T-helper 2 cell treated with Interferon-gamma antibody and Interleukin-4, amounts not matched to agents 100 ng/mL and 5 ng/mL, for 36 hours (primary cell): Measurements from ENCODE around the gene THRB. TPM values are rescaled to one million over a fixed set of nuclear protein-coding genes. Genes with fewer than 3 reads are reported as not detected.

Source experiments
- intact Hi-C: fragments of 100-400 bp; cut with micrococcal nuclease; formaldehyde crosslinking; loops from one replicate; pipeline ENCODE4 v1.15.1; 2023
- total RNA-seq: library from RNA; stranded (reverse); gene quantifications from 2 replicates; pipeline ENCODE4 v1.2.3, GENCODE V29; 2022

Gene THRB
- total RNA-seq, result not detected in 2 replicates

DNA sequence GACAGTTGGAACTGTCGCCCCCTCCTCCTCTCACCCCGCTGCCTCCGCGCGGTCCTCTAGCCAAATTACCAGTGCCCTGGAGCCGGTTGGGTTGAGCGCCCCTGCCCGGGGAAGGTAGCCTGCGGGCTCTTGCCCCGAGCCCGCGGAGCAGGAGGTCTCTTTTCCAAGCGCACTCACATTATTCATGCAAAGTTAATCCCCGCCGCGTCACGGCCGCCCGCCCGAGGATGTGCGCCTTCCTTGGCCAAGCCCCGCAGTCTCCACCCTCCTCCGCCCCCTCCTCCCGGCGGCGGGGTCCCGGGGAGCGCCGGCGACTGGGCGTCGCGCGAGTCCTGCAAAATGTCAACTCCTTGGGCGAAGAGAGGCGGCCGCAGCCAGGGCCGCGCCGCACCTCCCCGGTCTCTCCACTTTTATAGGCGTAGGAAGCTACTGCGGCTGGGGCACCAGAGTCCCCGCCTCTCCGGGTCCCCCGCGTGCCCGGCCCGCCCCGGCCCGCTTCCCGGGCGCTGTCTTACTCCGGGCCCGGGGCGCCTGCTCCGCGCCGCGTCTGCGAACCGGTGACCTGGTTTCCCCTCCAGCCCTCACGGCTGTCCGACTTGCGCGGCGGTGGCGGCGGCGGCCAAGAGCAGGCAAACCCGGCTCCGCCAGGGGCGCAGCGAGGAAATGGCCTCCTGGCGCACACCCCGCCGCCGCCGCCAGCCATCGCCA is at the start of gene THRB:
TSS of gene THRB (minus strand) at position 233 of the 708 bp plus-strand sequence.
- intact Hi-C loops, result no loop called here

- intact Hi-C loops, result no loop called here
Measured at GRCh38 chr3:24541935-24542334, 47.3 kb upstream of the THRB start.

DNA sequence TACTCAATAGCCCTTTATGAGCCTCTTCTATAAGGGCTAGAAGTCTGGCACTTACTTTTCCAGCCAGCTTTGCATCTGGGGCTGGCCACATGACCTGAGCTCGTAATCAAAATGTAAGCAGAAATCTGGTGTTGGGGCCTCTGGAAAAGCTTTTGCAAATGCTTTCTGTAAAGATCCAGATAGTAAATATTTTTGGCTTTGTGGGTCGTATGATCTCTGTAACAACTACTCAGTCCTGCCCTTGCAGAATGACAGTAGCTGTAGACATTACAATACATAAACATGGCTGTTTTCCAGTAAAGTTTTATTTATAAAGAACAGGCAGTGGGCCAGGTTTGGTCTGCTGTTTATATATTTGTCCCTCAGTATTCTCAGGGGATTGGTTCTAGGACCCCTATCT is 46.2 kb upstream of the THRB start:
- intact Hi-C loops, result no loop called here

GRCh38 chr3:24539699-24540098 is 45.0 kb upstream of the THRB start:
- intact Hi-C loops, result no loop called here

GRCh38 chr3:24538891-24539290 is 44.2 kb upstream of the THRB start:
- intact Hi-C loops, result no loop called here

GRCh38 chr3:24533561-24534193 is 39.0 kb upstream of the THRB start:
- intact Hi-C loops, result no loop called here

DNA sequence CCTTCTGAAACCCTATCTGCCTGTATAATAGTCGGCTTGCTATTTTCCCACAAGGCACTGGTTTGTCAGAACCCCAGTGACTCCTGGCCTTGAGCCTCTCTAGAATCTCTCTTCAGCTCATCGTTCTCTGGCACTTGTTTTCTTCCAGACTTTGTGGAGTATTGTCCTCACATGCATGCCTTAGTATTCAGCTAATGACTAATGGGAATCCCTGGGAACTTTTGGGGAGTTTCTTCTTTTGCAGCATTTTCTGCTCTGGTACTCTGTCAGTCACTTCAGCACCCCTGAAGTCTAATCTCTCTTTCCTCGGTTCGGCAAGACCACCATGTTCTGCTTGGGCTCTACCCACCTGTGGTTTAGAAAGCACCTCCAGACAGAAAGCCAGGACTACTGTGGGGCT is 35.8 kb upstream of the THRB start:
- intact Hi-C loops, result no loop called here

DNA sequence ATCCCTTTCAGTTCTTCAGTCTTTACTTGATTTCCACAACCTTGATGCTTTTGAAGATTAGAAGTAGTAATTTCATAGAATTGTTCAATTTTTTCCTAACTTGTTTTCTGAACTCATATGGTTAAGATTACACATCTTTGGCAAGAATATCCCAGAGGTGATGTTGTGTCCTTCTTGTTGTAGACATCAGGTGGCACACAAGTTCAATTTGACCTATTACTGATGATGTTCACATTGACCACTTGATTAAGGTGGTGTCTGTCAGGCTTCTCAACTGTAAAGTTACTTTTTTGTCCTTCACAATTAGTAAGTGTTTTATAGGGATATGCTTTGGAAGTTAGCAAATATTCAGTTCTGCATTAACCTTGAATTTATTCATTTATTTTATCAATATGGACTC is 34.6 kb upstream of the THRB start:
- intact Hi-C loops, result no loop called here

- intact Hi-C loops, result no loop called here
Measured at GRCh38 chr3:24526640-24527212, 32.1 kb upstream of the THRB start.

DNA sequence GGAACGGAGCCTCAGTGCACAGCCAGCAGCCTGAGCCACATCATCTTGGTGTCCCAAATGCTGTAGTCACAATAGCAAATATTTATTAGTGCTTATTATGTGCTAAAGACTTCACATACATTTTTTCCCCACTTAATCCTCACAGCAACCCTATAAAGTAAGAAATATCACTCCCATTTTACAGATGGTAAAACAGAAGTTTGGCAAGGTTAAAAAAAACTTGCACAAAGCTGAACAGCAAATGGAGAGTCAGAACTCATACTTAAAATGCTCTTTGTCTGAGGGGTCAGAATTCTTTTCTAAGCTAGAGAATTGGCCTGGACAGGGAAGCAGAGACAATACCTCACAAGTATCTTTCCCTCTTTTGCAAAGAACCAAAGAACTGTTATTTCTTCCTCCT is 30.9 kb upstream of the THRB start:
- intact Hi-C loops, result no loop called here

GRCh38 chr3:24525022-24525421 is 30.4 kb upstream of the THRB start:
- intact Hi-C loops, result no loop called here

- intact Hi-C loops, result no loop called here
Measured at GRCh38 chr3:24523988-24524727, 29.5 kb upstream of the THRB start.

DNA sequence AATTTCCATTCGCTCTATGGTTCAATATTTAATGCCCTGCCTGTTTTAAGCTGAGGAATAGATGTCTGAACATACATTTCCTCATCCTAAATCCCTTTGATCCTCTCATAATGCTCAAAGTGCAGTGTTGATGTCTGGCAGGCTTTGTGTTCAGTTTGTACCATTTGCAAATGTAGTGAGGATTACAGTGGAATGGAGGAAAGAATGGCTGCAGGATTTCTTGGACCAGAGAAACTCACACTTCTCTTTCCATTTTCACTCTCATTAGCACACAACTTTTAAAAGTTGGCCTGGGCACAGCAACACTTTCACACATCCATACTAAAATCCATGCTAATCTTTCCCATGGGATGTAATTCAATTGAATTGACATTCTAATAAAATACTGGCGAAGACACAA is 28.6 kb upstream of the THRB start:
- intact Hi-C loops, result no loop called here

DNA sequence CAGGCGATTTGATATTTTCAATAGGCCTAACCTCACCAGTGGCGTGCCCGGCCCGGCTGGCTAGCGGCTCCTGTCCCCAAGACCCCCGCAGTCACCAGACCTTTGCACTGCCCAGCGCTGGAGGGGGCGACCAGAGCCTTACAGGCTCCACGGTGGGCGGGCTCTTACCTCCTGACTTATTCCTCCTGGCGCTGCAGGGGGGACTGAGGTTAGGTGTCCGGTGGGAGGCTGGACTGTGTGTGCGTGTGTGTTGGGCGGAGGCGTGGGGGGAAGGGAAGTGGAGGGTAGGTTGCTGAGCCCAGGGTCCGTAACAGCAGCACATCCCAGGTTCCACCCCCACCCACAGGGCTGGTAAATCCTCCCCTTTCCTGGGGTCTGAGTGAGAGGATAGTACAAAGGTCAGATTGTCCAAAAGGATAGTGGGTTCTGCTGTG is 27.5 kb upstream of the THRB start:
- intact Hi-C loops, result no loop called here

DNA sequence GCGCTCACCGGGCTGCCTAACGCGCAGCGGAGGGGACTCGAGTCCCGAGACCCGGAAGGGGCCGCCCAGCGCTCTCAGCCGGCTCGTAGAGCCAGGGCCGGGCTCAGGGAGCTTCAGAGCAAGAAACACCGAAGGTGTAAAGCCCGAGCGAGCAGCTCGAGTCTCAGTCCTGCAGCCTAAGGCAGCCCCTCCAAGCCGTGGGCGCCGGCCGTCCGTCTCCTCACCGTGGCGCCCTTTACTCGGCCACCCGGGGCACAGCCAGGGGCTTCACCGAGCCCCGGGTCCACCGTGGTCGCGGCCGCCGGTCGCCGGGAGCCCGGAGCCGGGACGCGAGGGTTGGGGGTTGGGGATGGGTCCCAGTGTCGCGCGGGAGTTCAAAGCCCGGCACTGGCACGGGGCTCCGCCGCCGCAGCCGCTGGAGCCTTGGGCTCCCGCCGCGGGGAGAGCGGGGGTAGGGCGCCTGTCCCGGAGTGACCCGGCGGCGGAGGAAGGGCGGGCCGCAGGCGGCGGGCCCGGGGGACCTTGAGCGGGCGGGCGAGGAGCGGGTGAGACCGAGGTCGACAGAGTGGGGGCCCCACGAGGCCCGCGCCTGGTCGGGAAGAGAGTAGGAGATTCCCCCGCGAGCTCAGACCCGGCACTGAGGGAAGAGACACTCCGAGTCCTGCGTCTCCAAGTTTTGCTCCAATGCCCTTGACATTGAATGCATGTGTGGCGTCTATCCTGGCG is 26.9 kb upstream of the THRB start:
- intact Hi-C loops, result no loop called here

DNA sequence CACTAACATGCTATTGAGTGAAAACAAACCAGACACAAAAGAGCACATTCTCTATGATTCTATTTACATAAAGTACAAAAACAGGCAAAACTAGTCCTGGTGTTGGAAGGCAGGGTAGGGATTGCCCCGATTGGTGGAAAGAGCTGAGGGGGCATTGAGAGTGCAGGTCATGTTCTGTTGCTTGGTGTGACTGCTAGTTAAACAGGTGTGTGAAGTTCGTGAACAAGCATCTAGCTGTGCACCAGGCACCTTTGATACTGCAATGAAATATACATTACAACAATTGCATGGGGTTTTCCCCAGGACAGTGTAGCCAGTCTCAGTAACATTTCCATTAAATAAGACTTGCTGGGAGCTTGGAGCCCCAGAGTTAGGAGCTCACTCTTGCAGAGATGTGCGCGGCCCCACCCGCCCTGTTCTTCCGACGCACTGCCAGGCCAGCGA is 26.3 kb upstream of the THRB start:
- intact Hi-C loops, result no loop called here

DNA sequence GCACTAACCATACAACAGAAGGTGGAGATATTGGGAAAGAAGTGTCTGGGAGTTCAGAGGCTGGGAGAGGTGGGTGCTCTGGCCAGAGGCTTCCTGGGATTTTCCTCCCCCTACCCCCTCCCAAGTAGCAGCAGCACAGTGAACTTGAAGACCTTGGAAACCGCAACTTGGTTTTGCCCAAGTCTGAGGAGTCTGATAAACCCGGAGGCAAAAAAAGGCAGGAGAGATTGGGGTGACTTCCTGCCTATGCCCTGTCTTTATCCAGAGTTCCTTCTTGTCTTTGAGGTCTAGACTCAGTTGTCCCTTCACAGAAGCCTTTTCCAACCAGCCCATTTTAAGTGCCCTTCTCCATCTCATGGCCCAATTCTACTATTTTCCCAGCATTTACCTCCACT is 25.4 kb upstream of the THRB start:
- intact Hi-C loops, result no loop called here

GRCh38 chr3:24519368-24520100 is 24.9 kb upstream of the THRB start:
- intact Hi-C loops, result no loop called here

- intact Hi-C loops, result no loop called here
Measured at GRCh38 chr3:24518990-24519367, 24.3 kb upstream of the THRB start.

GRCh38 chr3:24514119-24514518 is 19.5 kb upstream of the THRB start:
- intact Hi-C loops, result no loop called here

DNA sequence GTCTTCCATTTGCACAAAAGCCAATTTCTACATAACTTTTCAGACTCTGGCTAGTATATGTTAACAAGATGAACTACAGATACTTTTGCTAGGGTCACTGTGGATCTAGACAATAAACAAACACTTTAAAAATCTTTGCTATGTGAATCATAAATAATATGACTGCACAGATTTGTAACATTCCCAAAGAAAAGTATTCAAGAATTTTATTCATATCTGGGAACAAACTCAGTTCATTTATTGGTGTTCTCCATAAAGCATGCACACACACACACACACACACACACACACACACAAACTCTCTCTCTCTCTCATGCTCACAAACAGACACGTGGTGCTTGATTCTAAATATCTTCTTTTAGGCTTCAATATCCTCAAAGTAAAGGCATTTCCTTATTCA is 18.8 kb upstream of the THRB start:
- intact Hi-C loops, result no loop called here
